HepG2 (cell line): ENCODE measurements around the gene NAB1. TPM values are rescaled to one million over a fixed set of nuclear protein-coding genes. Genes with fewer than 3 reads are reported as not detected.

Experiments used
- ATAC-seq: fragments of 200-7000 bp; cut with Tn5 transposase; 3 replicates; pipeline ENCODE4 v1.9.1; 2020; ENCODE audit warnings: mild to moderate bottlenecking, moderate library complexity
- BruUV-seq: library from RNA; stranded (reverse); fragments of 400-500 nt; replicated peaks from 2 replicates; lab custom pipeline; 2021; lab: Mats Ljungman, UMichigan
- CTCF ChIA-PET: fragments of 300-600 bp; formaldehyde crosslinking; extraction: SDS; loops from one replicate; lab custom pipeline; 2021; ENCODE audit warnings: low total read pairs, inconsistent platforms, low intra/inter-chr PET ratio; lab: Yijun Ruan, JAX
- POLR2A ChIA-PET: fragments of 350-600 bp; sonication (Branson Sonifier 250); formaldehyde crosslinking; loops from one replicate; lab custom pipeline; 2020; ENCODE audit warnings: antibody characterized with exemption, inconsistent platforms; lab: Yijun Ruan, JAX
- DNase-seq: peaks from one replicate; pipeline ENCODE4 v3.0.0-alpha.2; 2015; ENCODE audit warnings: low spot score
- FAIRE-seq: peaks from 3 replicates; lab custom pipeline; 2011; peaks lifted over from hg19 to GRCh38; lab: Jason Lieb, UNC
- H2AFZ ChIP-seq: one replicate; pipeline ENCODE4 v1.6.1; 2011; ENCODE audit warnings: low read length, inconsistent platforms
- H3K27ac ChIP-seq: fragments of 300-600 bp; 3 replicates; pipeline ENCODE4 v1.8.0; 2011; ENCODE audit warnings: mixed run types, mild to moderate bottlenecking, mixed read lengths, low read length, inconsistent platforms; ENCODE audit not compliant: insufficient read depth; ENCODE audit errors: extremely low read length
- H3K27me3 ChIP-seq, 2 experiments: fragments of 200-600 bp in 1 of 2; 2 replicates in 1 of 2; 3 replicates in 1 of 2; pipeline versions ENCODE4 v1.6.0 to v1.8.0; 2011; ENCODE audit warnings: low read length in 2 of 2, mild to moderate bottlenecking in 2 of 2, moderate library complexity in 2 of 2, inconsistent platforms in 1 of 2; ENCODE audit not compliant: insufficient read depth in 2 of 2, control insufficient read depth in 1 of 2
- H3K36me3 ChIP-seq, 2 experiments: fragments of 200-600 bp in 1 of 2; replicated peaks in 1 of 2; 2 replicates in 1 of 2; 3 replicates in 1 of 2; pipeline versions ENCODE4 v1.5.1 to v1.8.0; 2011; ENCODE audit warnings: low read length in 2 of 2, inconsistent platforms in 1 of 2; ENCODE audit not compliant: insufficient read depth in 2 of 2, control insufficient read depth in 1 of 2
- H3K4me1 ChIP-seq: 2 replicates; pipeline ENCODE4 v1.5.1; 2012; ENCODE audit warnings: low read length, inconsistent platforms; ENCODE audit not compliant: insufficient read depth
- H3K4me2 ChIP-seq: 2 replicates; pipeline ENCODE4 v1.6.0; 2011; ENCODE audit warnings: low read depth, low read length, inconsistent platforms
- H3K4me3 ChIP-seq, 3 experiments: fragments of 200-600 bp in 1 of 3; sonication (generic), shearing (Covaris generic) in 1 of 3; replicated peaks in 1 of 3; 2 replicates each; pipeline ENCODE4 v1.5.1; 2011 to 2016; ENCODE audit warnings: low read length in 3 of 3, inconsistent platforms in 2 of 3, low read depth in 2 of 3, mild to moderate bottlenecking in 2 of 3, control low read depth in 1 of 3, mixed read lengths in 1 of 3; ENCODE audit not compliant: insufficient read depth in 1 of 3
- H3K79me2 ChIP-seq: one replicate; pipeline ENCODE4 v1.6.1; 2011; ENCODE audit warnings: low read length, inconsistent platforms; ENCODE audit not compliant: insufficient read depth
- H3K9ac ChIP-seq: 2 replicates; pipeline ENCODE4 v1.6.0; 2011; ENCODE audit warnings: mild to moderate bottlenecking, low read depth, low read length, inconsistent platforms; ENCODE audit not compliant: insufficient read depth
- H3K9me3 ChIP-seq: 2 replicates; pipeline ENCODE4 v1.5.1; 2012; ENCODE audit warnings: mild to moderate bottlenecking, low read length
- H4K20me1 ChIP-seq: 2 replicates; pipeline ENCODE4 v1.6.0; 2011; ENCODE audit warnings: inconsistent platforms, mild to moderate bottlenecking, low read length, moderate library complexity; ENCODE audit not compliant: insufficient read depth
- GTF2F1 ChIP-seq: fragments of 150-350 bp; IDR thresholded peaks from 2 replicates; pipeline ENCODE4 v1.6.1; 2014; ENCODE audit warnings: low read length
- KDM3A ChIP-seq: IDR thresholded peaks from 2 replicates; pipeline ENCODE4 v1.6.1; 2018; ENCODE audit warnings: low read depth, missing compliant biosample characterization
- MXI1 ChIP-seq: IDR thresholded peaks from 3 replicates; pipeline ENCODE4 v1.6.1; 2012; ENCODE audit warnings: low read depth, low read length, inconsistent platforms, borderline replicate concordance
- NCOR1 ChIP-seq: fragments of 200-600 bp; sonication (generic); IDR thresholded peaks from 2 replicates; pipeline ENCODE4 v1.7.0; 2017; ENCODE audit warnings: antibody characterized with exemption, low read length, borderline replicate concordance
- NFRKB ChIP-seq: fragments of 450-650 bp; IDR thresholded peaks from 2 replicates; pipeline ENCODE4 v1.6.1; 2017
- RNF2 ChIP-seq: fragments of 450-650 bp; conservative IDR thresholded peaks from 2 replicates; pipeline ENCODE4 v1.6.1; 2016; ENCODE audit warnings: low read depth
- SCMH1 ChIP-seq: sonication (generic); formaldehyde crosslinking; IDR thresholded peaks from 2 replicates; pipeline ENCODE4 v1.9.0; 2021; ENCODE audit warnings: missing genetic modification reagents, mild to moderate bottlenecking, borderline replicate concordance
- TBL1XR1 ChIP-seq: fragments of 150-350 bp; IDR thresholded peaks from 2 replicates; pipeline ENCODE4 v1.6.1; 2014; ENCODE audit warnings: borderline replicate concordance, low read length; ENCODE audit not compliant: partially characterized antibody
- ZNF24 ChIP-seq: fragments of 450-650 bp; IDR thresholded peaks from 2 replicates; pipeline ENCODE4 v1.6.1; 2017; ENCODE audit warnings: antibody characterized with exemption, mild to moderate bottlenecking
- ZNF549 ChIP-seq: sonication (generic); formaldehyde crosslinking; IDR thresholded peaks from 2 replicates; pipeline ENCODE4 v1.5.0; 2020; ENCODE audit warnings: missing genetic modification reagents
- ZNF616 ChIP-seq: sonication (generic); formaldehyde crosslinking; IDR thresholded peaks from 2 replicates; pipeline ENCODE4 v1.5.0; 2020; ENCODE audit warnings: low read depth, mild to moderate bottlenecking, missing genetic modification reagents
- whole genome bisulfite sequencing: methylation state at CpG from one replicate; pipeline ENCODE4 v1.1.6; 2017; ENCODE audit warnings: low lambda C conversion rate; 5-methylcytosine and 5-hydroxymethylcytosine counted together
- in situ Hi-C: cut with HindIII; loops from 2 replicates; pipeline ENCODE4 v1.10.0; 2017; ENCODE audit warnings: low pct_unique_long_range_greater_than_20kb; ENCODE audit not compliant: extremely low pct_ligation_motif_present
- intact Hi-C: fragments of 100-400 bp; cut with micrococcal nuclease; formaldehyde crosslinking; loops from one replicate; pipeline ENCODE4 v1.10.0; 2022; ENCODE audit not compliant: unreplicated experiment
- polyA plus RNA-seq, 8 experiments: library from polyadenylated mRNA; depleted of rRNA in 3 of 8; stranded (reverse) in 7 of 8; unstranded in 1 of 8; fragments of >200 nt; fragmentation: Illumina TruSeq in 4 of 8; extraction: Trizol in 4 of 8; gene quantifications; 2 replicates each; pipeline versions ENCODE4 v1.2.1 to v1.2.3, GENCODE V29; 2011 to 2016; ENCODE audit warnings: low read depth in 4 of 8, missing spikeins in 1 of 8, mixed read lengths in 1 of 8; ENCODE audit not compliant: insufficient read depth in 1 of 8
- total RNA-seq, 5 experiments: library from RNA; depleted of rRNA; stranded (reverse); fragments of >200 nt; fragmentation: Illumina TruSeq; extraction: Trizol; gene quantifications; 2 replicates each; pipeline ENCODE4 v1.2.3, GENCODE V29; 2016; ENCODE audit warnings: low read depth in 1 of 5
- TF ChIP-seq, protein P1 (sequence below): sonication (generic); formaldehyde crosslinking; IDR thresholded peaks from 2 replicates; pipeline ENCODE4 v1.4.0; 2020; ENCODE audit warnings: missing genetic modification reagents
- TF ChIP-seq, protein P2 (sequence below): sonication (generic); formaldehyde crosslinking; IDR thresholded peaks from 2 replicates; pipeline ENCODE4 v1.5.0; 2020; ENCODE audit warnings: mild to moderate bottlenecking, missing genetic modification reagents
- TF ChIP-seq, protein P3 (sequence below): sonication (generic); formaldehyde crosslinking; IDR thresholded peaks from 2 replicates; pipeline ENCODE4 v1.4.0; 2020; ENCODE audit warnings: missing genetic modification reagents

Gene NAB1
- total and polyA plus RNA-seq, 2 of the 13 experiments (the other 11 are each of a cell fraction or from before 2014, with no cell fraction given) = 24.5 to 46.0 TPM

DNA sequence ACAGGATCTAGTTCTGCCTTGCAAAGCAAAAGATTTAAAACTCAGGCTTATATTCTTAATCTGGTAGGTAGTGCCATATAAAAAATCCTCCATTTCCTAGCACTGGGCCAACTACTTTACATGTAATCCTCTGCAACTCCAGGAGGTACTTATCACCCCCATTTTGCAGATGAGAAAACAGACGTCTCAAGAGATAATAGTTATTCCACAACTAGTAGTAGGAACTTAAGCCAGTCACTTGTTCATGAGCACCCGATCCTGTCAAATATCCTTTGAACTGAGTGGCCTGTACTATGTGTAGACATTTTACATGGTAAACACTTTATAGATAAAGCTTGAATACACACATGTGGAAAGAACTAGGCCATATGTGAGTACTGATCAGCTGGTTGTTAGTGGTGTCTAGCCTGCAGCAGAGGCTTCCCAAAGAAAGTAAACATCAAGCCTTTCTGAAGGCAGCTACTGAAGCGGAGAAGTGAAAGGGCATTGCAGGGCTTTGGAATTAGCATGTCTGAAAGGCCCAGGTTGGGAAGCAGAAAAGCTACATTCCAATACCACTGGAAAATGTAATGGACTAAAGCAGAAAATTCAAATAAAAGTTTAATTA, 48.0 kb downstream of the NAB1 start:
- Histone ChIP-seq H2AFZ (no peak overlapping the region), H3K27ac (no peak overlapping the region), H3K4me2 (peak overlapping the region; percentile 22; the same call in 1 of the 2 replicates), H3K36me3 (no peaks in the 10 kb centered on the region), H3K4me1 (peaks cover 13% of the 10 kb centered on the region), H4K20me1 (no peaks in the 10 kb centered on the region), H3K27me3 (peaks cover 0 to 3% of the 10 kb centered on the region in 2 experiments; a peak in 1 of 5 replicates), H3K9me3 (no peaks in the 10 kb centered on the region), H3K9ac (no peak overlapping the region), H3K4me3 (no peak overlapping the region), H3K79me2 (no peaks in the 10 kb centered on the region)
- ChIA-PET POLR2A (no interaction called here), CTCF (no interaction called here)
- DNase-seq (peak; percentile 46), FAIRE-seq (no peak), ATAC-seq (peak; percentile 84)
- intact Hi-C loops (loop anchor here (2.0 kb wide), 2 partner anchors 28 to 46 kb away; no protein-coding TSS in a partner anchor), in situ Hi-C loops (no loop called here)
- BruUV-seq = no TSS peak
- WGBS = 18% methylated on average over 3 of the region's 3 CpGs
- peak; percentile 18; the same call in 1 of the 2 replicates for TF ChIP-seq ZNF24
- TF ChIP-seq GTF2F1 = no peak
- TF ChIP-seq, protein P1, sequence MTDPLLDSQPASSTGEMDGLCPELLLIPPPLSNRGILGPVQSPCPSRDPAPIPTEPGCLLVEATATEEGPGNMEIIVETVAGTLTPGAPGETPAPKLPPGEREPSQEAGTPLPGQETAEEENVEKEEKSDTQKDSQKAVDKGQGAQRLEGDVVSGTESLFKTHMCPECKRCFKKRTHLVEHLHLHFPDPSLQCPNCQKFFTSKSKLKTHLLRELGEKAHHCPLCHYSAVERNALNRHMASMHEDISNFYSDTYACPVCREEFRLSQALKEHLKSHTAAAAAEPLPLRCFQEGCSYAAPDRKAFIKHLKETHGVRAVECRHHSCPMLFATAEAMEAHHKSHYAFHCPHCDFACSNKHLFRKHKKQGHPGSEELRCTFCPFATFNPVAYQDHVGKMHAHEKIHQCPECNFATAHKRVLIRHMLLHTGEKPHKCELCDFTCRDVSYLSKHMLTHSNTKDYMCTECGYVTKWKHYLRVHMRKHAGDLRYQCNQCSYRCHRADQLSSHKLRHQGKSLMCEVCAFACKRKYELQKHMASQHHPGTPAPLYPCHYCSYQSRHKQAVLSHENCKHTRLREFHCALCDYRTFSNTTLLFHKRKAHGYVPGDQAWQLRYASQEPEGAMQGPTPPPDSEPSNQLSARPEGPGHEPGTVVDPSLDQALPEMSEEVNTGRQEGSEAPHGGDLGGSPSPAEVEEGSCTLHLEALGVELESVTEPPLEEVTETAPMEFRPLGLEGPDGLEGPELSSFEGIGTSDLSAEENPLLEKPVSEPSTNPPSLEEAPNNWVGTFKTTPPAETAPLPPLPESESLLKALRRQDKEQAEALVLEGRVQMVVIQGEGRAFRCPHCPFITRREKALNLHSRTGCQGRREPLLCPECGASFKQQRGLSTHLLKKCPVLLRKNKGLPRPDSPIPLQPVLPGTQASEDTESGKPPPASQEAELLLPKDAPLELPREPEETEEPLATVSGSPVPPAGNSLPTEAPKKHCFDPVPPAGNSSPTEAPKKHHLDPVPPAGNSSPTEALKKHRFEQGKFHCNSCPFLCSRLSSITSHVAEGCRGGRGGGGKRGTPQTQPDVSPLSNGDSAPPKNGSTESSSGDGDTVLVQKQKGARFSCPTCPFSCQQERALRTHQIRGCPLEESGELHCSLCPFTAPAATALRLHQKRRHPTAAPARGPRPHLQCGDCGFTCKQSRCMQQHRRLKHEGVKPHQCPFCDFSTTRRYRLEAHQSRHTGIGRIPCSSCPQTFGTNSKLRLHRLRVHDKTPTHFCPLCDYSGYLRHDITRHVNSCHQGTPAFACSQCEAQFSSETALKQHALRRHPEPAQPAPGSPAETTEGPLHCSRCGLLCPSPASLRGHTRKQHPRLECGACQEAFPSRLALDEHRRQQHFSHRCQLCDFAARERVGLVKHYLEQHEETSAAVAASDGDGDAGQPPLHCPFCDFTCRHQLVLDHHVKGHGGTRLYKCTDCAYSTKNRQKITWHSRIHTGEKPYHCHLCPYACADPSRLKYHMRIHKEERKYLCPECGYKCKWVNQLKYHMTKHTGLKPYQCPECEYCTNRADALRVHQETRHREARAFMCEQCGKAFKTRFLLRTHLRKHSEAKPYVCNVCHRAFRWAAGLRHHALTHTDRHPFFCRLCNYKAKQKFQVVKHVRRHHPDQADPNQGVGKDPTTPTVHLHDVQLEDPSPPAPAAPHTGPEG = no peak
- TF ChIP-seq, protein P2, sequence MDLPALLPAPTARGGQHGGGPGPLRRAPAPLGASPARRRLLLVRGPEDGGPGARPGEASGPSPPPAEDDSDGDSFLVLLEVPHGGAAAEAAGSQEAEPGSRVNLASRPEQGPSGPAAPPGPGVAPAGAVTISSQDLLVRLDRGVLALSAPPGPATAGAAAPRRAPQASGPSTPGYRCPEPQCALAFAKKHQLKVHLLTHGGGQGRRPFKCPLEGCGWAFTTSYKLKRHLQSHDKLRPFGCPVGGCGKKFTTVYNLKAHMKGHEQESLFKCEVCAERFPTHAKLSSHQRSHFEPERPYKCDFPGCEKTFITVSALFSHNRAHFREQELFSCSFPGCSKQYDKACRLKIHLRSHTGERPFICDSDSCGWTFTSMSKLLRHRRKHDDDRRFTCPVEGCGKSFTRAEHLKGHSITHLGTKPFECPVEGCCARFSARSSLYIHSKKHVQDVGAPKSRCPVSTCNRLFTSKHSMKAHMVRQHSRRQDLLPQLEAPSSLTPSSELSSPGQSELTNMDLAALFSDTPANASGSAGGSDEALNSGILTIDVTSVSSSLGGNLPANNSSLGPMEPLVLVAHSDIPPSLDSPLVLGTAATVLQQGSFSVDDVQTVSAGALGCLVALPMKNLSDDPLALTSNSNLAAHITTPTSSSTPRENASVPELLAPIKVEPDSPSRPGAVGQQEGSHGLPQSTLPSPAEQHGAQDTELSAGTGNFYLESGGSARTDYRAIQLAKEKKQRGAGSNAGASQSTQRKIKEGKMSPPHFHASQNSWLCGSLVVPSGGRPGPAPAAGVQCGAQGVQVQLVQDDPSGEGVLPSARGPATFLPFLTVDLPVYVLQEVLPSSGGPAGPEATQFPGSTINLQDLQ (CRISPR knock-in tag) = no peak
- no peak for TF ChIP-seq SCMH1
- no peak for TF ChIP-seq NFRKB
- TF ChIP-seq TBL1XR1 = peak; percentile 82
- no peak for TF ChIP-seq KDM3A (CRISPR knock-in tag)
- TF ChIP-seq RNF2 = no peak
- TF ChIP-seq, protein P3, sequence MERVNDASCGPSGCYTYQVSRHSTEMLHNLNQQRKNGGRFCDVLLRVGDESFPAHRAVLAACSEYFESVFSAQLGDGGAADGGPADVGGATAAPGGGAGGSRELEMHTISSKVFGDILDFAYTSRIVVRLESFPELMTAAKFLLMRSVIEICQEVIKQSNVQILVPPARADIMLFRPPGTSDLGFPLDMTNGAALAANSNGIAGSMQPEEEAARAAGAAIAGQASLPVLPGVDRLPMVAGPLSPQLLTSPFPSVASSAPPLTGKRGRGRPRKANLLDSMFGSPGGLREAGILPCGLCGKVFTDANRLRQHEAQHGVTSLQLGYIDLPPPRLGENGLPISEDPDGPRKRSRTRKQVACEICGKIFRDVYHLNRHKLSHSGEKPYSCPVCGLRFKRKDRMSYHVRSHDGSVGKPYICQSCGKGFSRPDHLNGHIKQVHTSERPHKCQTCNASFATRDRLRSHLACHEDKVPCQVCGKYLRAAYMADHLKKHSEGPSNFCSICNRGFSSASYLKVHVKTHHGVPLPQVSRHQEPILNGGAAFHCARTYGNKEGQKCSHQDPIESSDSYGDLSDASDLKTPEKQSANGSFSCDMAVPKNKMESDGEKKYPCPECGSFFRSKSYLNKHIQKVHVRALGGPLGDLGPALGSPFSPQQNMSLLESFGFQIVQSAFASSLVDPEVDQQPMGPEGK = no peak
- no peak for TF ChIP-seq ZNF549 (CRISPR knock-in tag)
- no peak for TF ChIP-seq NCOR1
- TF ChIP-seq MXI1 = peak; percentile 43; the same call in 1 of the 3 replicates
- no peak for TF ChIP-seq ZNF616 (CRISPR knock-in tag)
